ENCODE data around the gene CNTNAP5.

CNTNAP5 gene

DNA sequence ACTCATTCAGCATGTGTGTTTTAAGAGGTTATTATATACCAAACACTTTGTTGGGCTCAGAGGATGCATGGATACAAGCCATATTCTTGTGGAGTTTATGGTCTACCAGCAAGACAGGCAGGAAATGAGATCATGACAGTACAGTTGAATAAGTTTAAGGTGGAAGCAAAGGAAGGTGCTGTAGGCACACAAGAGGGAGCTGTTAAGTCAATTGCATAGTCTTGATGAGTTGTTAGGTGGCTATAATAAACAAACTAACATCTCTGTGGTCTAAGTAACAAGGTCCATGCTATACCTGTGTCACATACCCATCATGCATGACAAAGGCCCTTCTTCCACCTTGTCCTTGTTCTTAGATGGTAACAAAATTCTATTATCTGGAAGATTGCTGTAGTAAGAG is 538.3 kb downstream of the CNTNAP5 start:
- DNase-seq = no peak

DNA sequence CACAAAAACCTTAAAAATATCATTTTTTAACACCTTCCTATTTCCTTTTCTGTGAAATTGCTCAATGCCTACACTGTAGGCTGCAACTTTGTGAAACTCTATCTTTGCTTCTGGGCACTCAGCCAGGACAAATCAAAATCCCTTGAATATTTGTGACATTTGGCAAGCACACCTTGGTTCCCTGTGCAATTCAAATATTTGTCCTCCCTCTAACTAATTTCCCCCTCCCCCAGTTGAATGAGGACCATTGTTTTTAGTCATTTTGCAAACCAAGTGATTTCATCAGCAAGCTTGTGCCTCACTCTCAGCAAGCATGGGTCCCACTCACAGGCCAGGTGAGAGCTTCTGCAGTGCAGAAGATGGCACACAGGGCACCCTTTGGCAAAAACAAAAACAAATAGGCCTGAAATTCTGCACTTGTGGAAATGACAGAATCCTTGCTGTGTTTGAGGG is 541.5 kb downstream of the CNTNAP5 start:
- no peak for DNase-seq

DNA sequence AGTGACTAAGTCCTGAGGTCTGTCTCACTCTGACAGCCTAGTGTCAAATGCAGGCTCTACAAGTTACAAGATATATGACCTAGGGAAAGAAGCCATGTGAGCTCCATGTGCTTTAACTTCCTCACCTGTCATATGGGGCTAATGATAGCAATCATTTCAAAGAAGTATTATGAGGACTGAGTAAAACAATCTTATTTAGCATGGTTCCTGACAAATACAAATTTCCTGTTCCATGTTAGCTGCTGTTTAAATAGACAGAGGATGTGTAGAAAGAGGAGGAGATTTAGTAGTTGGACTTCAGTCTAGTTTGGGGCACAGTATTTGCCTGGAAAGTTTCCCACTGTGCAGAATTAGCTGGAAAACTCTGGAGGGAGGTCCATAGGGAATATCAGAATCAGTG is 545.8 kb downstream of the CNTNAP5 start:
- no peak for DNase-seq

DNA sequence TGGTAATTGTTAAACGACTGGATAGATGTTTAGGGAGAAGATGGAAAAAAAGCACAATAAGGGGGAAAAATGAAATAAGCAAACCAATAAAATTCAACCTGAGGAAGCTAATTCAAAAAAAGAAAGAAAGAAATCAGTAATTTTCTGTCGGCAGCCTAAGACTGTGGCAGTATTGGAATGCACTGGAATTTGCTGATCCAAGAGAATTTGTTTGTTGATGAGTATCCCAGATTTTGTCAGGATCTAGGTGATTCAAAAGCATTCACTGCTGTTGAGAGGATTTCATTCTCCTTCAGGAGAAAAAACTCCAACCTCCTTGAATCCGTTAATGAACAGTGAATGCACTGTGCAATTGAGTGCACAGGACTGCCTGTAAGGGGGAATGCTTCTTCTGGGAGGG is 546.7 kb downstream of the CNTNAP5 start:
- no peak for DNase-seq

DNA sequence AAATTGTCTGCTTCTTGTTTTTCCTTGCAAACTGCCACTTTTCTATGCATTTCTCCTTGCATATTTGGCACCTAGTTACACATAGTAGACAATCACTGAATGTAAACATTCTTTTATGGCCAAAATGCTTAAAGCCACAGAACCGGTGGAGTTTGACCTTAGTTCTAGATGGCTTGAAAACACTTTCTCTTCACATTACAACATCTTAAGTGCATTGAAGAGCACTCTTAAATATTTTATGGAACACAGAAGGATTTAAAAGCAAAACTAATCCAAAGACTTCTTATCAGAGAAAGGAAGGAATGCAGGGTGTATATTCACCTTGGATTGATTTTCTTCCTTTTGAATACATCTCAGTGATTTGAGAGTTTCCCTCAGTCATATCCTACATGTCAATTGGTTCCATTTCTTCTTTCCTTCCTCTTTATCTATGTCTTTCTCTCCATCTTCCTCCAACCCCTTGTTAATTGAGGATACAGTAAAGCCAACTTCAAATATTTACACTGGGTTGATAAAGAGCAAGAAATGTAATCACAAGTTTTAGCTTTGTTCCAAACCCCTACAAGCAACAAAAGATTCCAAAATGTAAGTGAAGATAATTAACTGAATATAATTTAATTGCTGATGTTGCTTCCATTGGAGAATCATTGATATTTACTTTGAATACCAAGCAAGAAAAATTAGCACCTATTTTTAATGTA is 548.0 kb downstream of the CNTNAP5 start:
- no peak for DNase-seq

DNA sequence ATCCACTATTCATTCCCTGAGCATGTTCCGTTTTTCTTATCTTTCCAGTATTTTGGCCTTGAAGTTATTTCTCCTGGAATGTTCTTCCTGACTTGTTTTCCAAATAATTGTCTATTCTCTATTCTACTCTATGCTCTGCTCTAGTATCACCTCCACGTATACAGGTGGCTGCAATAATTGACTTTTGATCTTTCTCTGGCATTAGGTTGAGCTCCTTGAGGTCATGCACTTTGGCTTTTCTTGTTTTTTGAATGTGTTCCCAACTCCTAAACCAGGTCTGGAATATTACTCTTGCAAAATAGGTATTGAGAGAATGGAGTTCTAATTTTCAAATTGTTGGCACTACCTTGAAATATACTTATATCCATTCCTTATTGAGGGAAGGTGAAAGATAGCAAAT is 550.4 kb downstream of the CNTNAP5 start:
- DNase-seq = no peak

DNA sequence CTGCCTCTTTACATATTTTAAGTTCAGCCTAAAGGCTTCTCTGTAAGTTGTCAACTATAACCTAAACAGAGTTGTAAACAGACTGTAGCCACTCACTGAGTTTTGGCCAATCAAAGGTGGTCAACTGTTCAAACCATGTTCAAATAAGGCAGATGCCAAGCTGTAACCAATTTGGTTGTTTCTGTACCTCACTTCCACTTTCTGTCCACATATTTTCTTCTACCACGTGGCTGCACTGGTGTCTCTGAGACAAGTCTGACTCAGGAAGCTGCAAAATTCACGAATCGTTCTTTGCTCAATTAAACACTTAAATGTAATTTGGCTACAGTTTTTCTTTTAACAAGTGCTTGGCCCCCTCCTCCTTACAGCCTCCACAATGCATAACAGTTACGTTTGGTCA is 555.2 kb downstream of the CNTNAP5 start:
- no peak for DNase-seq

DNA sequence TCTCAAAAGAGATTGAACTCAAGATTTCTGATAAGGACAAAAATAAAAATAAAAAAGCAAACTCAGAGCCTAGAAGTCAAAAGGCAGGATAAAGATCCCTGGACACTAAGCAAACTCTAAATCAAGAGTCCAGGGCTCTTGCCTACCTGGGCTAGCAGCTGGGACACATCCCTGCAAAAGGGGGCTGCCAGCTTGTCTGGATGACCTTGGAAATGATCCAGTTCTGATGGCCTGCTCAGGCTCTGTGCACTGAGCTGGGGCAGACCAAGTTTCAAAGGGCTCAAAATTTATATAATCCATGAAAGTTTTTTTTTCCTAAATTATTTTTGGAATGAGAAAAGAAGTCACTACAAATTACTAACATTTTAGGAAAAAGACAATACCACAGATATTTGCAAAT is 557.3 kb downstream of the CNTNAP5 start:
- no peak for DNase-seq

DNA sequence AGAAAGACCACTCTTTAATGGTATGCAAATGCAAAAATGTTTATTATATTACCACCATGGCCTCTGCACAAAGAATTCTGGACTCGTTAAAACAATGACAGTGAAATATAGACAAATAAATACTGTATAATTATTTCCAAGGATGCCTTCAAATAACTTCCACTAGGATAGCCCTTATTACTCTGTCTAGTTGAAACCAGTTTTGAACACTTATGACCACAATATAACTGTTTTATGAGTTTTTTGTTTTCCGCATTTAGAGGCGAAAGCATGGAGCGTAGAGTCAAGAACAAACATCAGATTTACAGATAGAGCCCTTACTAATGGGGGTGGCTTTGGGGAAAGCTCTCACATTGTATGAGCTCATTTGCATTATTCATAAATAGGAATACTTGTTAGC is 559.5 kb downstream of the CNTNAP5 start:
- DNase-seq = no peak

DNA sequence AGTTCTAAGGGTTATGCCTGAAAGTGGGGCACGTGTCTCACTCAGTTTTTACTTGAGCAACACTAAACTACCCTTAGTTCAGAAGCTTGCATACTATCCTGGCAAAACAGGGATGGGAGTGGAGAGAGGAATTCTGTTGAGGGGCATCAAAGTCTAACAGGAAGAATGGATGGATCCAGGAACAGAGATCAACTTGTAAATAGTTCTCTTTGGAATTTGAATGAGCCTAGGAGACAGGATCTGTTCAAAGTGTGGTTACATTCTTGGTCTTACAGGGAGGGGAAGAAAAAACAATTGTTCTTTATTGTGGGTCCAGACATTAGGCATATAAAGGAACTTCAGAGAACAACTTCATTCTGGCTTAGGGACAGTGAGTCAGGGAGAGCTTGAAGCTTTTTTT is 560.2 kb downstream of the CNTNAP5 start:
- DNase-seq = no peak

DNA sequence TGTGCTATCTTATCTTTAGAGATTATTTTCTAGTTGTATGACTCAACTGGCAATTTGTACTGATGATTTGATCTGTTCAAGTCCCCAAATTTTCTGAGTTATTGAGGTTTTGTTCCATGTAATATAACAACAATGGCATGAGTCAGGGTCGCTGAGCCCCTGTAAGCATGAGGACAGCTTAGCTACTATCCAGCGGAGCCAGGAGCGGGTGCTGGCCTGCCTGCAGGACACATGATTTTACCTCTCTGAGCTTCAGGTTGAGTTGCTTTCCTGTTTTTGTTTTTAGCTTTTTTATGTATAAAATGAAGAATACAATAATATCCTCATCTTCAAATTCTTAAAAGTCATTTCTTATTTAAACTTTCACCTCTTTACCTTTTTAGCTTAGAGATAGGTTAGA is 561.1 kb downstream of the CNTNAP5 start:
- DNase-seq = no peak

DNA sequence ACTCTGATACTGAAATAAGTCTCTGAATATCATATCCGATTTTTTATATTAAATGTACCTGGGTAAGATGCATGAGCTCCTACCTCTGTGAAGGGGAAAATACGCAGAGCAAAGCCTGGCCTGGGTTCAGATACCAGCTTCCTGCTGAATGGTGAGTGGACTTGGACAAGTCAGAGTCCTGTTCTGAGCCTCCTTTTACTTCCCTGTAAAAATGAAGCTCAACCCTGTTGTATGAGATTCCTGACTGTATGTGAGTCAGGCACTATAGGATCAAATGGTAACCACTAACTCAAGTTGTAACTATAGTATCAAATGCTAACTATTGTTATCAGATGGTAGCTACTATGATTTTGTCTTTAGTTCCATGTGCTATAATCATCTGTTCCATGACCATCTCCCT is 561.7 kb downstream of the CNTNAP5 start:
- DNase-seq = no peak

DNA sequence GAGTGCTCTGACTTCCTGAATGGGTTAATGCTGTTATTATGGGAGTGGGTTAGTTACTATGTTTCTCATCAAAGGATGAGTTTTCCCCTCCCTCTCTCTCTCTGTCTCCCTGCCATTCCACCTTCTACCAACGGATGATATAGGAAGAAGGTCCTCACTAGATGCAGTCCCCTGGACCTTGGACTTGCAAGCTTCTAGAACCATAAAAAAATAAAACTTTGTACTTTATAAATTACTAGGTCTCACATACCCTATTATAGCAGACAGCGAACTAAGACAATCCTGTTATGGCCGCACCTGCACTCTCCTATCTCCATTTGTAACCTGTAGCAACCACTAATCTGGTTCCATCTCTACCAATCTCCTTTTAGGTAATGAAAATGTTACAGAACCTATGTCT is 564.9 kb downstream of the CNTNAP5 start:
- no peak for DNase-seq

DNA sequence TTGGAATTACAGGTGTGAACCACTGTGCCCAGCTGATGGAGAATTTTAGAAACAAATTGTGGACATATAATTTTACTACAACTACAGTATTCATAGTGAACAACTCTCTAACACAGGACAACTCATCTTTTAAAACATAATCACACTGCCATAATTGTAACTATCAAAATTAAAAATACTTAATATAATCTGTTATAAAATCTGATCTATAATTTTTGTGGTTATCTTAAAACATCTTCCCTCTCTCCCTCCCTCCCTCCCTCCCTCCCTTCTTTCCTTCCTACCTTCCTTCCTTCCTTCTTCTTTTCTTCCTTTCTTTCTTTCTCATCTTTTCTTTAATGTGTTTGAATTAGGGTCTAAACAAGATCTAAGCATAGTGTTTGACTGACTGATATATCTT is 577.7 kb downstream of the CNTNAP5 start:
- DNase-seq = no peak

DNA sequence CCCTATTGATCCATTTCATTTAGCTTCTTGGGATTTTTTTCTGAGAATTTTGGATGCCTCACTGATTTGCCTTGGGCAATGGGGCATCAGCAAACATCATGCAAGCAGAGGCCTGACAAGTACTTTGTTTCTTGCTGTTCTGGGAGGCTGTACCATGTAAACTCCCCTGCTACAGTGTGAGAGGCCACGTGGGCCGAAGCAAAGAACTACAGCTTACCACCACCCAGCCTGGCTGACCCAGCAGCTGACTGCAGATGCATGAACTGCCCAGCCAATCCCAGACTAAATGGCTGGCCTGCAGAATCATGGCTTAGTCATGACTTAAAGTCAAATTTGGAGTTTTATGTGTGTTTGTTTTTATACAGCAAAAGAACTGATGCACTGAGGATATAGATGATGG is 579.9 kb downstream of the CNTNAP5 start:
- DNase-seq = no peak

DNA sequence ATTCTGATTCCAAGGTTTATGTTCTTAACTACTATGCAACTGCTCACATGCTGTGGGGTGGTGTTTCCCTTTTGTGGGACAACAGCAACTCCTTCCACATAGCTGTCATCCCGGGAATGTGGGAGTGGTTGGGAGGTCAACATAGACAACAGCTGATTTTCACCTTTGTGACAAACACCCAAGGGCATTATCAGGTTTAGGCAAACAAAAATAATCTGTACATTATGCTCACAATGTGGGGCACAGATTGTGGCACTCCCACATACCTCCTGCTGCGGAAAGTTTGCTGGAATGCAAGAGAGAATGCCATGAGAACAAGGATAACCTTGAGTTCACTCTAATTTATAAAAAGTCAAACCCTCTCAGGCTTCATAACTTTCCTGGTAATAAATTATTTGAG is 582.6 kb downstream of the CNTNAP5 start:
- DNase-seq = no peak

DNA sequence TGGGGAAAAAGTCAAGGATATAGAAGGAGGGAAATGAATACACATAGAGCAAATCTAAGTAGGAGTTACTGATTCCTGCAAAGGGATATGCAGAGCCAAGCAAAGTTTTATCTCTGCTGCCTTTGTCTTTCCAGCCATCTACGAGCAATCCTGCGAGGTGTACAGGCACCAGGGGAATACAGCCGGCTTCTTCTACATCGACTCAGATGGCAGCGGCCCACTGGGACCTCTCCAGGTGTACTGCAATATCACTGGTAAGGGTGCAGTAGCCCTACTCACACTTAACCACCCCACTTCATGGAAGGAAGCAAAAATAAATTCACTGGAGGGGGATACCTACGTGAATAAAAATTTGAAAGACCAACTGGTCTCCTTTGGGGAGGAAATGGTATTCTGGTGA is 584.6 kb downstream of the CNTNAP5 start:
- no peak for DNase-seq

DNA sequence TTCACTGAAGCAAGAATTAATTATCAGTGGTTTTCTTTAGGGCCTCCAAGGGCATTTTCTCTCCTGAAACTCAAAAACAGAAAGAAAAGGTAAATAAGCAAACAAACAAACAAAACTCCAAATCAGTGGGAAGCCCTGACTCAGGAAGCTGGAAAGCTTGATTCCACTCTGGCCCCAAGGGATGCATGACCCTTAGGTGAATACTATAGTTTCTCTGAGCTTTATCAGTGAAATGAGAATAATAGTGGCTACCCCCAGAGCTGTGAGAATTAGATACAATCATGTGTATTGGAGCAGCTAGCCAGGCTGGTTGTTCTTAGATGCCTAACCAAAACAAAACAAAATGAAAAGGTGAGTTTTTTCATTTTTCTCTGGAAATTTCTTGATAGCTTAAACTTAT is 585.1 kb downstream of the CNTNAP5 start:
- no peak for DNase-seq

DNA sequence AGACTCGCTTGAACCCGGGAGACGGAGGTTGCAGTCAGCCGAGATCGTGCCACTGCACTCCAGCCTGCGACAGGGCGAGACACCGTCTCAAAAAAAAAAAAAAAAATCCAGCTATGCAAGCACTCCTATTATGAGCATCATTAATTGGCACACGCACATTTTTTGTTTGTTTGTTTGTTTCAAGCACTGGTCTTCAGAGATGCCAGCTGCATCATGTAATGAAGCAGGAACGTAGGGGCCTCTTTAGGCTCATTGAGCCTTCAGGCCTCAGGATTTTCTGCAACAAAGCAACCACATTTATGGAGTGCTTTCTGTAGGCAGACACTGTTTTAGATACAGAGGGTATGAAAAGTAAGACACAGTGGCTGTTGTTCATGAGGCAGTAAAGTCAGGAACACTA is 585.8 kb downstream of the CNTNAP5 start:
- no peak for DNase-seq

DNA sequence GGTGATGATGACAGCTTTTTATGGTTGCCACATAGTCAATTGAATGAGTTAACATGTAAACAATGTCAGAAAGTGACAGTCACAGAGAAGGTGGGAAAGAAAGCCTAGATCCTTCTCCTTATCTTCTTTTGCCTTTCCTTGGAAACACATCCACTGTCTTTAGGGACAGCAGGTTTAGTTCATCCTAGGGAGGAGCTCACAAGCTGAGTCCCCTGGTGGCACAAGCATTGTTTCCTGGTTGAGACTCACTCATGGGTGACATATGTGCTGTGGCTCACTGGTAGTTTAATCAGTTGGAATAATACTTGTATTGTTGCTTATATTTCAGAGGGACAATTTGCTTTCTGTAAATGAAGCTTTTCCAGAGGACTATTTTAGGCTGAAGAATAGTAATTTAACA is 598.5 kb downstream of the CNTNAP5 start:
- DNase-seq = no peak

DNA sequence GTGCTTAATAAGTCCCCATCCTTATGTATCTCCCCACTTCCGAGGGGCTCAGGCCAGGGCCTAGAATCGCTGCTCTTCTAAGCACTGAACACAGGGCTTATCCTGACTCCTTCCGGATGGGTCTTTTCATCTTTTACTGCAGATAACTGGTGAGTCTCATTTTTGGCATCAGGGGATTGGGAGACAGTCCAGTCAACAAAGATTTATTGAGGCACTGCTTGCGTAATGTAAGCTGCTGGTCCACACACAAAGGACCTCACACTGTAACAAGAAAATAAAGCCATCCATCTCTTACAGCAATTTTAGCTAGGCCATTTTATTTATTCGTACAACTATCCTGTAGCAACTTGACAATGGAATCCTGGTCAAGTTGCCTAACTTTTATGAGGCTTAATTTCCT is 600.5 kb downstream of the CNTNAP5 start:
- no peak for DNase-seq

DNA sequence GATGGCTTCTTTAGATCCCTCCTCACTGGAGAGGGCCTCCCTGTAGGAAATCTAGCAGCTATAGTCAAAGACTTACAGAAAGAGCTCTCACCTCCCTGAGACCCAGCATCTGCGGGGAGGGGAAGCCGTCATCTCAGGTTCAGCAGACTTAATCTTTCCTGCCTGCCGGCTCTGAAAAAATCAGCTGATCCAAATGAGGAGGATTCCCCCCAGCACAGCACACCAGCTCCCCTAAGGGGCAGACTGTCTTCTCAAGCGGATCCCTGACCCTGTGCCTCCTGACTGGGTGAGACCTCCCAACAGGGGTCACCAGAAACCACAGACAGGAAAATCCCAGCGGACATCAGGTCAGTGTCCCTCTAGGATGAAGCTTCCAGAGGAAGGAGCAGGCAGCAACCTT is 601.9 kb downstream of the CNTNAP5 start:
- no peak for DNase-seq

DNA sequence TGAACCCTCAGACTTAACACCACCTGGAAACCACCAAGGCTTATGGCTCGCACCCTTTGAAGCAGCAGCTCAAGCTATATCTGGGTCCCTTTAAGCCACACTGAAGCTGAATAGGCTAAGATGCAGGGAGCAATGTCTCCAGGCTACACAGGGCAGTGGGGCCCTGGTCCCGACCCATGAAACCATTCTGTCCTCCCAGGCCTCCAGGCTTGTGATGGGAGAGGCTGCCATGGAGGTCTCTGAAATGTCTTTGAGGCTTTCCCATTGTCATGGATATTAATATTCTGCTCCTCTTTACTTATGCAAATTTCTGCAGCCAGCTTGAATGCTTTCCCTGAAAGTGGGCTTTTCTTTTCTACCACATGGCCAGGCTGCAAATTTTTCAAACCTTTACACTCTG is 608.7 kb downstream of the CNTNAP5 start:
- no peak for DNase-seq

DNA sequence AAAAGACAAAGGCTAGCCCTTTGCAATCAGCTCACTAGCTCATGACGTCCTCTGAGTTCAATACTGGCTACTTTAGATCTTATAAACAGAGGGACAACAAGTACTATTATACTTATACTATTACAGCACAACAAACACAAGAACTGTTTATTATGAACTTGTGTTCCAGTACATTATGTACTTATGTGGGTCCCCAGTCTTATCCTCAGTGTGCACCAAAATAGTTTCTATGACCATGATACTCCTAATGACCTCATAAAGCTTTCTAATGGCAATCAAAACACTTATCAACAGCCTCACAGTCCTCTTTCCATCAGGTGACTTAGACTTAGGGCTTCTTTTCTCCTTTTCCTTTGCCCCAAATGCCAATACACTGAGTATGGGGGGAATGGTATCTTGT is 614.4 kb downstream of the CNTNAP5 start:
- no peak for DNase-seq

DNA sequence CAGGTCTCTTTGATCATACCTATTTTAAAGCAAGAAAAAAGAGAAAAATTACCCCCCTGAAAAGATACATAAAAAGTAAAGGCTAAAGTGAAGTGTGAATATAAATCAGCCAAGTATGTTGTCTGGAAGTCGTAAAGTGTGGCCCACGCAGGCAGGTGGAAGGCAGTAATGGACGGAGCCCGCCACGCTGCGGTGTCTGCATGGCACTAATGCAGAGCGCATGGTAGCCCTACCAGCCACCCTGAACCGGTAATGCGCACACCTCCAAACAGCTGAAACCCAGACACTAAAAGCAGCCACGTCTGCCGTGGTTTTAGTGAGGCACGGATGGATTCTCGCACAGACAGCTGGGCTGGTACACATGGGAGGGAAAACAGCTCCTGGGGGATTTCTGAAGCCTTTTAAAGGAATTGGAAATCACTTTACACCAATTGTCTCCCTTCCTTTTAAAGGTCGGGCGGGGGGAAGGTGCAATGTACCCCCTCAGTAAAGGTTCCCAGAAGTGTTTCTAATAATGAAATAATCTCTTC is 615.2 kb downstream of the CNTNAP5 start:
- DNase-seq = no peak
